ENCODE measurements around the gene WWOX. TPM values are rescaled to one million over a fixed set of nuclear protein-coding genes. Genes with fewer than 3 reads are reported as not detected.

Gene WWOX
- total and polyA plus RNA-seq, 2 donors (not counting 3 experiments of a cell fraction or from before 2014, with no cell fraction given) = 6.2 to 12.5 TPM

GRCh38 chr16:78596348-78596995, 497.0 kb downstream of the WWOX start:
- Histone ChIP-seq H3K27ac (ENCODE audit: insufficient read depth, low read depth, low read length) (no peak overlapping the region), H3K9me3 (replicated peaks; ENCODE audit: control insufficient read depth, insufficient read depth, low read length) (peaks cover 3% of the 10 kb centered on the region), H4K20me1 (replicated peaks; ENCODE audit: control insufficient read depth, extremely low read depth, insufficient read depth, low read length) (no peaks in the 10 kb centered on the region), H3K79me2 (ENCODE audit: control insufficient read depth, insufficient read depth, low read length) (no peaks in the 10 kb centered on the region), H3K9ac (replicated peaks; ENCODE audit: extremely low read depth, insufficient read depth, low read length) (no peak overlapping the region), H3K4me1 (ENCODE audit: control insufficient read depth, extremely low read depth, insufficient read depth, low read length) (no peaks in the 10 kb centered on the region), H3K9me1 (replicated peaks; ENCODE audit: control insufficient read depth, extremely low read depth, insufficient read depth, low read length) (no peaks in the 10 kb centered on the region), H3K36me3 (ENCODE audit: control insufficient read depth in 2 of 2, extremely low read depth in 1 of 2, insufficient read depth in 2 of 2, low read length in 2 of 2) (no peaks in the 10 kb centered on the region), H3K27me3 (ENCODE audit: control insufficient read depth in 2 of 2, insufficient read depth in 2 of 2, low read length in 2 of 2) (no peaks in the 10 kb centered on the region), H3K4me2 (ENCODE audit: insufficient read depth, low read length) (no peak overlapping the region), H3K4me3 (replicated peaks in 1 of 3; ENCODE audit: insufficient read depth in 1 of 3, low read depth in 1 of 3, low read length in 3 of 3) (no peak overlapping the region), H2AFZ (ENCODE audit: low read depth, low read length) (no peak overlapping the region)
- intact Hi-C loops (cut with micrococcal nuclease) = no loop called here
- TF ChIP-seq MAX (IDR thresholded peaks at IDR 0.05; ENCODE audit: insufficient read depth, insufficient read length) (no peak), FOS (IDR thresholded peaks at IDR 0.05; ENCODE audit: borderline replicate concordance, insufficient read depth, low read length) (no peak), POLR2AphosphoS5 (IDR thresholded peaks at IDR 0.05; ENCODE audit: insufficient read depth, low read depth, low read length) (no peak), JUN (IDR thresholded peaks at IDR 0.05; ENCODE audit: borderline replicate concordance, insufficient read depth, insufficient read length, low read depth) (no peak), EZH2 (IDR thresholded peaks at IDR 0.05; ENCODE audit: borderline replicate concordance, low read depth, low read length, severe bottlenecking) (no peak), POLR2A (IDR thresholded peaks at IDR 0.05; ENCODE audit: low read depth, low read length) (no peak), GATA2 (IDR thresholded peaks at IDR 0.05; ENCODE audit: insufficient read depth, insufficient read length, low read depth, low read length) (no peak), MYC (IDR thresholded peaks at IDR 0.05; ENCODE audit: low read depth, low read length) (no peak)
- TF ChIP-seq, protein P1, sequence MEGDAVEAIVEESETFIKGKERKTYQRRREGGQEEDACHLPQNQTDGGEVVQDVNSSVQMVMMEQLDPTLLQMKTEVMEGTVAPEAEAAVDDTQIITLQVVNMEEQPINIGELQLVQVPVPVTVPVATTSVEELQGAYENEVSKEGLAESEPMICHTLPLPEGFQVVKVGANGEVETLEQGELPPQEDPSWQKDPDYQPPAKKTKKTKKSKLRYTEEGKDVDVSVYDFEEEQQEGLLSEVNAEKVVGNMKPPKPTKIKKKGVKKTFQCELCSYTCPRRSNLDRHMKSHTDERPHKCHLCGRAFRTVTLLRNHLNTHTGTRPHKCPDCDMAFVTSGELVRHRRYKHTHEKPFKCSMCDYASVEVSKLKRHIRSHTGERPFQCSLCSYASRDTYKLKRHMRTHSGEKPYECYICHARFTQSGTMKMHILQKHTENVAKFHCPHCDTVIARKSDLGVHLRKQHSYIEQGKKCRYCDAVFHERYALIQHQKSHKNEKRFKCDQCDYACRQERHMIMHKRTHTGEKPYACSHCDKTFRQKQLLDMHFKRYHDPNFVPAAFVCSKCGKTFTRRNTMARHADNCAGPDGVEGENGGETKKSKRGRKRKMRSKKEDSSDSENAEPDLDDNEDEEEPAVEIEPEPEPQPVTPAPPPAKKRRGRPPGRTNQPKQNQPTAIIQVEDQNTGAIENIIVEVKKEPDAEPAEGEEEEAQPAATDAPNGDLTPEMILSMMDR (IDR thresholded peaks at IDR 0.05; ENCODE audit: extremely low read depth in 1 of 2, insufficient read depth in 1 of 2, low read depth in 1 of 2, low read length in 2 of 2) = no peak
- FAIRE-seq (no peak), DNase-seq (ENCODE audit: low read depth, low spot score) (no peak)
- ChIA-PET CTCF (no interaction called here), POLR2A (no interaction called here)
- BruUV-seq (replicated peaks) = no TSS peak
- dilution Hi-C loops (cut with MboI; ENCODE audit: extremely low pct_ligation_motif_present, low sequenced_read_pairs) = no loop called here
